Occipital lobe (tissue), 2 donors: ENCODE data around the gene MBNL1. TPM values are rescaled to one million over a fixed set of nuclear protein-coding genes. Genes with fewer than 3 reads are reported as not detected.

Experiments used
- DNase-seq: peaks from one replicate; lab custom pipeline; 2025; lab: John Stamatoyannopoulos, UW
- total RNA-seq: library from RNA; depleted of rRNA; stranded (reverse); fragments of >200 nt; gene quantifications from one replicate; pipeline ENCODE4 v1.2.3, GENCODE V29; 2014

MBNL1 gene
- total RNA-seq, 1 donor from 2014 or later, result 68.5 TPM

- no peak for DNase-seq
Measured at GRCh38 chr3:152443212-152444023, 174.7 kb downstream of the MBNL1 start.

DNA sequence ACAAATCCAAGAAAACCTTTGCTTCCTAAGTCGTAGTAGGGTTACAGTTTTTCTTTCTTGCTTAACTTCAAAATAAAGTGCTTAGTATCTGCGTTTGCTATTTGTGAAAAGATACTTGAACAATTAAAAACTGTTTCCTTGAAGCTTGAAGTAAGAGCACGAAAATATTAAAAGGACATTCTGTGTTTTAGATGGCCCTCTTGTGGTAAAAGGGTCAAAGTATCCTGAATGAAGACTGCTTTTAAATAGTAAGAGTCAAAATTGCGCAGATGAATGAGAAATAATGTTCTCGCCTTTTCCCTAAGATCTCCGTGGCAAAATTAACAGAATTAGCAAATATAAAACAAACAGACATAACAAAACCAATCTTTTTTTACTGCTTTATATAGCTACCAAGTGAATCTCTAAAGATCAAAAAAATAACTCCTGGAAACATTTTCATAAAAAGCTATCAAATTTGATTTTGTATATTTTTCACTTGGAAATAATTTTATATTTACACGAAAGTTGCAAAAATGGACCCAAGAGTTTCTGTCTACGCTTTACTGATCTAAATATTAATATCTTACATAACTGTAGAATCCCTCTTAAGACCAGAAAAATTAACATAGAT is 175.4 kb downstream of the MBNL1 start:
- no peak for DNase-seq

- no peak for DNase-seq
Measured at GRCh38 chr3:152445212-152445611, 176.5 kb downstream of the MBNL1 start.

- no peak for DNase-seq
Measured at GRCh38 chr3:152446495-152446894, 177.8 kb downstream of the MBNL1 start.

GRCh38 chr3:152447511-152447910 is 178.8 kb downstream of the MBNL1 start:
- no peak for DNase-seq

GRCh38 chr3:152448091-152448490 is 179.4 kb downstream of the MBNL1 start:
- DNase-seq, result no peak

- DNase-seq, result no peak
Measured at GRCh38 chr3:152452318-152452717, 183.6 kb downstream of the MBNL1 start.

DNA sequence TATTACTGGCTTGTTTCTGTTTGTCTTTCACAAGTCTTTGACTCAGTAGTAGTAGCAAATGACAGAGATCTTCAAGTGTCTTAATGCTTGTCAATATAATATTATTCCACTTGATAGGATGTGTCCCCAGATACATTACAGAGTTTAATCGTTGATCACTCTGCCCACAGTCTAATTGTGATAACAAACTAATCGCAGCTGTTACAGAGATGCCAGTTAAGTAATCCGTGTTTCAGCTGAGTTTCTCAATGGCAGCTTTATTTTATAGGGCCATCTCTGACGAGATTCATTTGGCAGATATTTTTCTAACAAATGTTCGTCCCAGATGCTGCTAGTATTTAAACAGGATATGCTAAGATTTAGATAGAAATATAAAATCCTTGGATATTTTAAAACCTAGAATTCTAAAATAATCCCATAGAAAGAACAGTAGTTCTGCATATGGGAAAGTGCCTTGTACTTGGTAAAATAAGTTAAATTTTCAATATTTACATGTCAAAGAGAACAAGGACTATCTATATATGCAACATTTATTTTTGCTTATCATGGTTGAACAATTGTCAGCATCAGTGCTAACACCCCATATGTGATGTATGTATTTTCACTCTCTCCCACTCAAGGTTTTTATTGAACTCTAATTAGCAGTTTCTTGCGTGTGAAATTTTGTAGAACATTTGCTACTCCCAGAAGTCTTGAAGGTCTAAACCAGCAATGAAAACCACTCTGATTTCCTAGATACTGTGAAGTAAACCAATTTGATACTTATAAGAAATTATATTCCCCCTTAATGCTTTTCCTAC is 185.5 kb downstream of the MBNL1 start:
- DNase-seq, result no peak

DNA sequence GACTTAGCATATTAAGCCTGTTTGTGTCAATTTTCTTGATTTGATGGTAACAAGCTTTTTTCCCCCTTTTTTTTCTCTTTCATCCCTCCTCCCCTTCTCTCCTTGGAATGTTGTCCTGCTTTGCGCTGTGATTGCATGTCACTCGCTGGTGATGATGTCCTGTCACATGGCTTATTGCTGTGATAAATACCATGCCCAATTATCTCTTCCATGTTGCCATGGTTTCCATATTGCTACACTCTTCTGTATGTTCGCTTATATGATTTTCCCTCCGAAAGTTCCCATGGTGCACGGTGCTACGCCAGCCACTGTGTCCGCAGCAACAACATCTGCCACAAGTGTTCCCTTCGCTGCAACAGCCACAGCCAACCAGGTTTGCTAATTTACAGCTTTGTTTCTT is 187.3 kb downstream of the MBNL1 start:
- DNase-seq, result no peak

DNA sequence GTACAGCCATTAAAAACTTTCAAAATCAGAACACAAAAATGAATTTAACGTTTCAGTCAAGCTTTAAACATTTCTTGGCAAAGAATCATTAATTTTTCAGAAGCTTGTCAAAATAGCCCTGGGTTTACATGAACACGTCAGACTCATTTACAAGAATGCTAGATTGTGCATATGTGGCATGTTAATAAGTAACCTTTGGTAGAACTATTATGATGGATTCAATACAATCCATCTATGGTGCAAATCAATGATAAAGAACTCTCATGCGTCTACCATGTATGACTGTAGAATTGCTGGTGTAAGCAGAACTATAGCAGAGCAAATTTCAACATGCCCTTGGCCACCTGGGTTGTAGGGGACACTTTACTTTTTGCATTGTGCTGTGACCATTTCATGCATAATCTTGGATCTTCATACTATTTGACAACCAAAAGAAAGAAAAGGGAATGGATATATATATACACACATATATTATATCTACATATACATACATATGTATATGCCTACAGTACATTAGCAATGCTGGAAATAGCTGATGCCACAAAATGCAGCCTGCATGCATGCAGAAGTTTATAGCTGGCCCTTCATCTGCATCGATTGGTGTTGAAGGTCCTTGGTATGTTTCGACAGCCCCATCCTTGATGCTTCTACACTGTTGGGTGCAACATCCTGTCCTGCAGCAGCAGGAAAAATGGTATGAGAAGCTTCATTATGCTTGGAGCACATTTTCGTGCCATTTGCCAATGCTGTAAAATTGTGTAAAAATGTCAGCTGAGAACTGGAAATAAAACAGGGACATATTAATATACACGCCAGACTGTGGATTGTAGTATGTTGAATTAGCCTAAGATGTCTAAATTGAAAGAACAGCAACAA is 189.0 kb downstream of the MBNL1 start:
- no peak for DNase-seq

DNA sequence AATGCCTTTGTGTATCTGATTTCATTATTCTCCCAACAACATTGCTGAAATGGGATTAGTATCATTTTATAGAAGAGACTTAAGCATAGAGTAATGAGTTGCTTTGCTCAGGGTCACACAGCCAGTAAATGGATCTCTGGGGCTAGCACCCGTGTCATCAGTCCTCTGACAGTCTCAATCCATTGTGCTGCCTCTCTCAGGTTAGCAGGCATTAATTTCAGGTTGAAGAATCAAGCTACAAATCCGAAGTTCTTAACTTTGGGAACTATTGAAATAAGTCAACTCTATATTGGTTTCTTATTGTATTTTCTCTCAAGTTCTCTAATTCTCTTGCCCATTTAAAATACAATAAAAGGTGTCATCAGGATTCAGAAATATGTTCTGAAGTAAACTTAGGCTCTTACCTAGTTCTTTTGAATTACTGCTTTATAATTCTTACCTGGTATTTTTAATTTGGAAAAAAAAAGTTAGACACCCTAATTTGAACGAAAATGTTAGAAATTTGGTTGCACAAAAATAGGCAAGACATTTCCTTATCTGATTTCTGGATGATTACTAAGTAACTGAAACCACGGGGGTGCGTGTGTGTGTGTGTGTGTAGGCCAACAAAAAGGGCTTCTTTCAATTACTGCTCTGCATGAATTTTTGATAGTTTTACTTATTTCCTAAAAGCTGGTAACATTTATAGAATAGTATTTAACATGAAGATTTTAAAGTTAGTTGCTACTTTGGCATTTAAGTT is 189.8 kb downstream of the MBNL1 start:
- DNase-seq, result no peak

DNA sequence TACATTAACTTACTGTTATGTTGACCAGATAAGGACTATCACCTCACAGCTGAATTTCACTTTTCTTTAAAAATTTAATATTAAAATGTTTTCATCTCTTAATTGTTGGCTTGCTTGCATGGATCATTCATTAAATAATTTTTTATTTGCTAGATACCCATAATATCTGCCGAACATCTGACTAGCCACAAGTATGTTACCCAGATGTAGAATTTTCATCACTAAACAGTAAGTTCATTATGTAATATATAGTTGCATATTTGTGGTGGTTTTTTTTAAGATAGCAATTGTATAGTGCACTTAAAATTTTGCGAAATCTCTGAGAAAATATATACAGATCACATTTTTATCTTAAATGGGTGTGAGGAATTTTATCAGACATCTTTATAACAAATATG is 190.4 kb downstream of the MBNL1 start:
- DNase-seq, result no peak

DNA sequence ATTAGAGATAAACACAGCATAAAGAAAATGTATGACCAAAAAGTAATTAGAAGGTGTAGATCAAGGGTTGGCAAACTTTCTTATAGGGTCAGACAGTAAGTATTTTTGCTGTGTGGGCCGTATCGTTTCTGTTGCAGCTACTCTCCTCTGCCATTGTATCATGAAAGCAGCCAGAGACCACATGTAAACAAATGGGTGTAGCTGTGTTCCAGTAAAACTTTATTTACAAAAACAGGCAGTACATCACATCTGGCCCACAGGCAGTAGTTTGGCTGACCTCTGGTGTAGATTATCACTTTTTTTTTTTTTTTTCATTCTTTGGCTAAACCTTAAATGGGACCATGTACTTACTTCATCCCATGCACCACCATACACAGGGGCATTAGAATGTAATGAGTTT is 190.8 kb downstream of the MBNL1 start:
- no peak for DNase-seq

DNA sequence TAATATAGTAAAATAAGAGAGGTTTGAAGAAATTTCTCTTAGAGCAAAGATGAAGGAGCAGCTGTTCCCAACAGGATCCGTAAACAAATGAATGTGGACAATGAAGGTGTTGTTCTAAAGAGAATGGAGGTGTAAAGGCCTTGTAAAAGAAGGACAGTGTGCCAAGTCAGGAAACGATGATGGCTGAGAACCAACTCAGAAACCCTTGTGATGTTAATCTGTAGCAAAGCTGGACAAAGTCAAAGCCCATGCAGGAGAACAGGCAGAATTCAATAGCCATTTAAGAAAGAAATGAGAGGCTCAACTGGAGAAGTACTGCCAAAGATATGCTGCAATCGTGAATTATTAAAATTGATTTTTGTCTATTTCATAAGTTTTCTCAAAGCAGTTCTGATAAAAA is 192.2 kb downstream of the MBNL1 start:
- no peak for DNase-seq

- DNase-seq, result no peak
Measured at GRCh38 chr3:152461460-152461859, 192.7 kb downstream of the MBNL1 start.

DNA sequence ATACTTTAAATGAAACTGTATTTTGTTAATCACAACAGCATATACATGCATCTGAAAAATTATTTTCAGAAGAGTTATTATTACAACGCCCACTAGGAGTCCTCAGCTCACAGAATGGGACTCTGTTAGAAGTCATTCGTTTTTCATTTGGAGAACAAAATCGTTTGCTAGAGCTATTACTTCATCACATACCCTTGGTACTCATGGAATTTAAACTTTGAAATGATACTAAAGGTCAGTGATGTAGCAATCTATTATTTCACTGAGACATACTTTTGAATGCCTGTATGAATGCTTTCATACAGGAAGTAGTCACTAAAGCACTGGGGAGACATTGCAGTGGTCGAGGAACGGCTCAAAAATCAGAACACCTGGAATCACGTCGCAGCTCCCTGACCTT is 198.1 kb downstream of the MBNL1 start:
- no peak for DNase-seq

GRCh38 chr3:152469248-152470025 is 200.7 kb downstream of the MBNL1 start:
- DNase-seq, result no peak

DNA sequence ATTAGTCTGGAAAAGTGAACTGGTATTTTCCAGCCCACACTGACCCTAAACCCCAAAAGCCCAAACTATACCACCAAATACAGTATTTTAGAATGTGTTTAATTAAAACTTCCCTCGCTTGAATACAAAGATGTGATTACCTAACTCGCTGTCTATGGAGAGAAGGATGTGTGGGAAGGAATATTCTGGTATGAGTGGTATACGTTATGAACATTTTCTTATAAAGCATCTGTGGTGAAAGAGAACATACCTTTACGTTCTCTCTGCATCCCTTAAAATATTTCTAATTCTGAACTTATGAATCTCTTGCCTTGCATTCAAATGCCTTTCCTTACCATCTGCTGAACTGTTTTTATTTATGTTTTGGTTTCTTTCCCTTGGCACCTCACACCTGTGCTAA is 201.4 kb downstream of the MBNL1 start:
- DNase-seq, result no peak

GRCh38 chr3:152470893-152471292 is 202.2 kb downstream of the MBNL1 start:
- DNase-seq, result no peak
